Gastrocnemius medialis (tissue), 4 donors: ENCODE results near the gene C1D. TPM values are rescaled to one million over a fixed set of nuclear protein-coding genes. Genes with fewer than 3 reads are reported as not detected.

Source experiments
- ATAC-seq, 2 donors: fragments of 150-250 bp; one replicate each; pipeline ENCODE4 v1.9.1; 2016
- DNase-seq, 2 donors: peaks; one replicate each; pipeline ENCODE4 v3.0.0-alpha.2; 2019
- H3K27ac ChIP-seq, 4 donors: fragments of 200-600 bp; sonication (generic); 1 replicate in 1 of 4; 2 replicates in 3 of 4; pipeline ENCODE4 v1.5.1; 2016 to 2018; ENCODE audit warnings: mild to moderate bottlenecking in 2 of 4, moderate library complexity in 1 of 4
- H3K27me3 ChIP-seq, 3 donors: fragments of 200-600 bp; sonication (generic) in 2 of 3; 1 replicate in 1 of 3; 2 replicates in 2 of 3; pipeline versions ENCODE4 v1.5.1 to v1.6.0; 2016 to 2019; ENCODE audit warnings: mild to moderate bottlenecking in 1 of 3, moderate library complexity in 1 of 3
- H3K36me3 ChIP-seq, 2 donors: fragments of 200-600 bp; sonication (generic) in 1 of 2; one replicate each; pipeline ENCODE4 v1.5.1; 2017 to 2018
- H3K4me1 ChIP-seq, 2 donors: fragments of 200-600 bp; sonication (generic) in 1 of 2; one replicate each; pipeline ENCODE4 v1.5.1; 2016 to 2017; ENCODE audit warnings: mild to moderate bottlenecking in 2 of 2
- H3K4me3 ChIP-seq, 4 donors: fragments of 200-600 bp; sonication (generic) in 3 of 4; 1 replicate in 1 of 4; 2 replicates in 3 of 4; pipeline ENCODE4 v1.5.1; 2016 to 2019; ENCODE audit warnings: mild to moderate bottlenecking in 2 of 4
- H3K9me3 ChIP-seq, 3 donors: fragments of 200-600 bp; sonication (generic) in 2 of 3; 1 replicate in 1 of 3; 2 replicates in 2 of 3; pipeline ENCODE4 v1.5.1; 2016 to 2019
- CTCF ChIP-seq, 5 experiments: fragments of 450-650 bp in 3 of 5; fragments of 200-600 bp in 2 of 5; sonication (generic) in 2 of 5; IDR thresholded peaks in 4 of 5; conservative IDR thresholded peaks in 1 of 5; 1 replicate in 4 of 5; 2 replicates in 1 of 5; pipeline ENCODE4 v1.5.1; 2016 to 2019; ENCODE audit warnings: antibody characterized with exemption in 5 of 5, mild to moderate bottlenecking in 3 of 5, moderate library complexity in 3 of 5
- POLR2A ChIP-seq, 2 donors: fragments of 450-650 bp; IDR thresholded peaks; one replicate each; pipeline ENCODE4 v1.6.1; 2017; ENCODE audit warnings: antibody characterized with exemption in 2 of 2, mild to moderate bottlenecking in 2 of 2, moderate library complexity in 2 of 2
- in situ Hi-C, 4 donors: fragments of 200-750 bp; cut with MboI; loops; one replicate each; pipeline versions ENCODE4 v1.15.0 to v1.8.0; 2017; ENCODE audit warnings: low sequenced_read_pairs in 4 of 4
- intact Hi-C: fragments of 100-400 bp; cut with DNase I; formaldehyde crosslinking; loops from one replicate; pipeline ENCODE4 v1.15.1; 2023; ENCODE audit warnings: low total_unique reads
- total RNA-seq, 4 donors: library from RNA; depleted of rRNA; stranded (reverse); fragments of >200 nt; gene quantifications; one replicate each; pipeline versions ENCODE4 v1.1.0 to v1.2.3, GENCODE V29; 2016

The C1D gene
- total RNA-seq, 4 donors from 2014 or later: 29.7 to 57.3 (median 41.4) TPM

GRCh38 chr2:68060652-68061051 is 2.2 kb downstream of the C1D start:
- intact Hi-C loops: loop anchor here (5.0 to 10.0 kb wide), 2 partner anchors 192 to 1626 kb away; partner anchors contain the start of genes MEIS1 and PPP3R1

GRCh38 chr2:68059784-68060525 is 2.8 kb downstream of the C1D start:
- in situ Hi-C loops: no loop called here
- intact Hi-C loops: loop anchor here (5.0 to 10.0 kb wide), 2 partner anchors 192 to 1625 kb away; partner anchors contain the start of genes MEIS1 and PPP3R1

More at GRCh38 chr2:68060652-68061051, 2.2 kb downstream of the C1D start:
- ATAC-seq (no peak), DNase-seq (no peak)
- Histone ChIP-seq H3K4me3 (no peak overlapping the region), H3K9me3 (no peaks in the 10 kb centered on the region), H3K36me3 (no peaks in the 10 kb centered on the region), H3K4me1 (peaks cover 40 to 56% of the 10 kb centered on the region in 2 donors), H3K27me3 (no peaks in the 10 kb centered on the region), H3K27ac (no peak overlapping the region)
- TF ChIP-seq CTCF (IDR thresholded peaks at IDR 0.05 in 4 of 5, conservative IDR thresholded peaks at IDR 0.05 in 1 of 5): no peak
- no peak for TF ChIP-seq POLR2A (IDR thresholded peaks at IDR 0.05)
- in situ Hi-C loops: no loop called here

GRCh38 chr2:68057658-68058396 is 5.0 kb downstream of the C1D start:
- in situ Hi-C loops: no loop called here
- H3K27me3 ChIP-seq: no peaks in the 10 kb centered on the region
- no peaks in the 10 kb centered on the region for H3K36me3 ChIP-seq
- no peak for ATAC-seq
- no peak overlapping the region for H3K27ac ChIP-seq
- H3K4me1 ChIP-seq: peaks cover 44 to 66% of the 10 kb centered on the region in 2 donors
- no peak for DNase-seq
- H3K4me3 ChIP-seq: no peak overlapping the region
- TF ChIP-seq POLR2A (IDR thresholded peaks at IDR 0.05) (no peak), CTCF (IDR thresholded peaks at IDR 0.05 in 4 of 5, conservative IDR thresholded peaks at IDR 0.05 in 1 of 5) (no peak)
- H3K9me3 ChIP-seq: no peaks in the 10 kb centered on the region
- intact Hi-C loops: no loop called here

More at GRCh38 chr2:68059784-68060525, 2.8 kb downstream of the C1D start:
- Histone ChIP-seq H3K4me1 (peaks cover 40 to 60% of the 10 kb centered on the region in 2 donors), H3K9me3 (no peaks in the 10 kb centered on the region), H3K27me3 (no peaks in the 10 kb centered on the region), H3K27ac (no peak overlapping the region), H3K4me3 (no peak overlapping the region), H3K36me3 (no peaks in the 10 kb centered on the region)
- no peak for DNase-seq
- ATAC-seq: no peak
- TF ChIP-seq CTCF (IDR thresholded peaks at IDR 0.05 in 4 of 5, conservative IDR thresholded peaks at IDR 0.05 in 1 of 5) (no peak), POLR2A (IDR thresholded peaks at IDR 0.05) (no peak)

DNA sequence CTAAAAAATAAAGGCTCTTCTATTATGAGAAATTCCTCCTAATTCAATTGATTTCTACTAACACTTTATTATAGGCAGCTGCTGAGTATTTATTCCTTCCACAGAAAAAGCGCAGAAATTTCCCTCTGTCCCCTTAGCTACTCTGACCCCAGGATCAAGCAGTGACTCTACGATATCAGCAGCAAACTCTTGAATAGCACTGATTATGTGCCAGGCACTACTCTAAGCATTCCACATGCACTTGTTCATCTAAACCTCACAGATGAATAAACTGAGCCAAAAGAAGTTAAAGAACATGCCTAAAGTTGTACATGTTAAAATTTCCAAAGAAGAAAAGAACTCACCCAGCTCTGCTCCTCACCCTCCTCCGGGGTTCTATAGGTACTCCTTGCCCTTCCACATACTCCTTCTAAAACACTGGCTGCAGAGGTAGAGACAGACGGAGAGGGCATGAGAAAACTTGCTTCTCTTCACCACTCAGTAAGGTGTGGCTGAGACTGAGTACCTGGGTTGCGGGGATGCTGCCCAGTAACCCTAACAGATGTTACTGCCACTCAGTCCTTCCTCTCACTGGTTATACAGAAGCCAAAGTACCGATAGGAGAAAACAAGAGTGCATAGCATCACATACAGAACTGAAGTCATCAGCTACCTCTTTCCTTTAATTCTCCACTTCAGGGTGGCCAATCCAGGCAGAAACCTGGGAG is 9.9 kb downstream of the C1D start:
- Histone ChIP-seq H3K9me3 (no peaks in the 10 kb centered on the region), H3K36me3 (no peaks in the 10 kb centered on the region), H3K27me3 (no peaks in the 10 kb centered on the region), H3K4me1 (peaks cover 25 to 40% of the 10 kb centered on the region in 2 donors), H3K4me3 (no peak overlapping the region), H3K27ac (no peak overlapping the region)
- TF ChIP-seq POLR2A (IDR thresholded peaks at IDR 0.05) (no peak), CTCF (IDR thresholded peaks at IDR 0.05 in 4 of 5, conservative IDR thresholded peaks at IDR 0.05 in 1 of 5) (no peak)
- DNase-seq: no peak
- no peak for ATAC-seq
- in situ Hi-C loops (no loop called here), intact Hi-C loops (no loop called here)
